Activated CD4-positive, alpha-beta T cell treated with anti-CD3 and anti-CD28 coated beads for 1 hour (primary cell): Measurements from ENCODE around the gene ERH.

Source experiments
- DNase-seq: peaks from one replicate; pipeline ENCODE4 v3.0.0-alpha.2; 2020

ERH gene

GRCh38 chr14:69355154-69355597, 42.9 kb downstream of the ERH start:
- DNase-seq = no peak

GRCh38 chr14:69354383-69355153, 43.5 kb downstream of the ERH start:
- DNase-seq = peak; percentile 49

DNA sequence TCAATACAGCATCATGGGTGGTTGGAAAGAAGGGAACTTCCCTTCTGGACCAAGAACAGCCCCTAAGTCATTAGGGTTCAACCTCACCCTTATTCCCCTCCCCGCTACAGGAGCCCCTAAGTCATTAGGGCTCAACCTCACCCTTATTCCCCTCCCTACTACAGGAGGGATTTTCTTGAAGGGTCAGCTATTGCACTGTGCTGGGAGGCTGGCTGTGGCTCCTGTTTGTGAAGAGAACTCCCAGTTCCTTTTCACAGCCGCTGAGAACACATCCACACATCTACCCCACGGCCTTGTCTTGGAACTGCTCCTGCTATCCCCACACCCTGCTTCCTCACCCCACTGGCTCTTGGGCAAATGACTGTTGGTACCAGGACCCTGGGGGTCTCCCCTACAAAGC, 44.9 kb downstream of the ERH start:
- no peak for DNase-seq

DNA sequence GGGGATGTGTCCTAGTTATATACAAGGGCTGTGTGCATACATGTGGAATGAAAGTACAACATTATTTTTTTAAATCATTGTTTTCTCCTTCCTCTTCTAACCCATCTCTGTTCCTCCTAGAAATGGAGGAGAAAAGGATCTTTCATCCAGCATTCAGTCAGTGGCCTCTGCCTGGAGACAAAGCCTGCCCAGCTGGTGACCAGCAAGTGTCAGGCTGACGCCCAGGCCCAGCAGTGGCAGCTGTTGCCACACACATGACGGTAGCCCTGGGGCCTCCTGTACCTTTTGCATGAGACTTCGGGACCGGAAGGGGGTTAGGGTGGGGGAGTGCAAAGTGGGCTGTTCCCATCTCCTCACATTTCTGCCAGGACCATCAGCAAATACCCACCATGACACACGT, 46.2 kb downstream of the ERH start:
- DNase-seq = no peak

GRCh38 chr14:69351385-69351784, 46.7 kb downstream of the ERH start:
- no peak for DNase-seq

- no peak for DNase-seq
These were observed 47.2 kb downstream of the ERH start for GRCh38 chr14:69350892-69351291.

GRCh38 chr14:69349091-69349777, 48.9 kb downstream of the ERH start:
- no peak for DNase-seq

- DNase-seq = no peak
These were observed 51.4 kb downstream of the ERH start for GRCh38 chr14:69346710-69347109.

DNA sequence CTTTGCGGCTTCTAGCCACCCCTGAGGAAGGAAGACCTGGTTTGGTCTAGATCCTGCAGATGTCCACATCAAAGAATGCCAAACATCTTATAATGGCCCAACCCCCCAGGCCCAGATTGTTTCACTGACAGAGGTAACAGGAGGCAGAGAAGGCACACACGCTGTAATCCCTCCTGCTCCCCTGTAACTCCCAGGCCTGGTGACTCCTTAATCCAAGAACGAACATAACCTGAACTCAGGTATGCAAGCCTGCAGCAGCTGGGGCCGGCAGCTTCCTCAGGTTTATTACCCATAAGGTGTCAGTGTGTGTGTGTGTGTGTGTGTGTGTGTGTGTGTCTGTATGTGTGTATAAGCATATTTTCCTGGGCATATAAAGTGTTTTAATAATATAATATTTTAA, 52.7 kb downstream of the ERH start:
- DNase-seq = no peak

DNA sequence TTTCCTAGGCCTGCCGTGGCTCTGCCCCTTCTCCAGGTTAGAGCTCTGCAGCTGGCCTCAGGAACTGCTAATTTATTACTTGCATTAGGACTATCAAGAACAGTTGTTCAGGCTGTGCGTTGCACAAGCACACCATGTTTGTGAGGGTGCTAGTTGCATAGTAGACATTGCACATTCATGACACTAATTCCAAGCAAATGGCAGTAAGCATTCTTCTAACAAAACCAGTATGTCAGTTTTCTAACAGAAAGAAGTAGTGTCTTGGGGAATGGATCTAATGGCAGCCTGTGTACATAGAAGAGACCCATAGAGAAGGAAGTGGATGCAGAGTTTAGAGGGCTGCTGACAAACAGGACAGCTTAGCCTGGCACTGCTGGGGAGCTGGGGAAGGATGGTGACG, 53.9 kb downstream of the ERH start:
- DNase-seq = no peak

- no peak for DNase-seq
These were observed 55.1 kb downstream of the ERH start for GRCh38 chr14:69342928-69343525.

DNA sequence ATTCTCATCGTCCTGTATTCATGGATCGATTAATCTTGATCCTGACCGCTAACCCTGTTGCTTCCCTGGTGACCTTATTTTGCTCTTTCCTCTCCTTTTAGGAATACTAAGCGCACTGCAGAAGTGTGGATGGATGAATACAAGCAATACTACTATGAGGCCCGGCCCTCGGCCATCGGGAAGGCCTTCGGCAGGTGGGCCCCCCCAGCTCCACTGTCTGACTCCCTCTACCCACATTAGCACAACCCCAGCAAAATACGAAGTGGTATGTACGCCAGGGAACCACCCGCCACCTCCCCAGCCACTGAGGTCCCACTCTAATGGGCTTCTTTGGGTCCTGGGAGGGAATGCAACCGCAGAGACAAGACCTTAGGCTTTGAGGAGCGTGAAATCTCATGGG, 58.7 kb downstream of the ERH start:
- DNase-seq = no peak

DNA sequence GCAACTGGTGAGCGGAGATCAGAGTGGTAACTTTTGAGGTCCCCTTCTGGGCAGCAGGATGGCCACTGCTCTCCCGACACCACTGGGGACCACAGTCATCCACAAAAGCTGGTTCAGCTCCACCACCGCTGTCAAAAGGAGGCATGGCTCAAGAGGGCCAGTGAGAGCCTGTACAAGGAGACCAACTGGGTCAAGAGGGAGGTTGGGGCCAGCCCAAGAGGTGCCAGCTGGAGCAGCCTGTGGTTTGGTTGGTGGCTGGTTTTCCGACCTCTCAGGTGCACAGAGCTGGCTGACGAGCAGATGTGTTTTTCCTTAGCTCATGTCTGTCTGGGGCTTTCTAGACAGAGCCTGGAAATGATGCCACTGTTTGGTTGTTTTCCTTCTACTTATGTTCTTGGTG, 60.1 kb downstream of the ERH start:
- DNase-seq = no peak

DNA sequence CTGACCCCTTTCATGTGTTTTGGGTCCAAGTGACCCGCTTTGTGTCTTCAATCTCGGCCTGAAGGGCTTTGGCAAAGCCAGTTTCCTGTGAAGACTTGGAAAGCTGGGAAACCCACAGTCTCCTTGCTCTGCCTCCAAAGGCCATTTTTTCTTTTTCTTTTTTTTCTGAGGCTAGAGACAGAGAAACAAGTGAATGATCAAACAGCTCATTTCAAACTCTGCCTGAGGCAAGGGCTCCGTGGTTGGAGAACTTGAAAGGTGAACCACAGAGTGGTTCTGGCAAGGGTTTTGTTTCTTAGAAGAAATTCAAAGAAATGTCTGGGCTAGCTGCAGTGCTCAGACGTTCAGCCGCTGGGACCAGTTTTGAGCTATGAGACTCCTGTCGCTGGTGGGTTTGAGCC, 62.7 kb downstream of the ERH start:
- no peak for DNase-seq

GRCh38 chr14:69334576-69334975, 63.5 kb downstream of the ERH start:
- no peak for DNase-seq

DNA sequence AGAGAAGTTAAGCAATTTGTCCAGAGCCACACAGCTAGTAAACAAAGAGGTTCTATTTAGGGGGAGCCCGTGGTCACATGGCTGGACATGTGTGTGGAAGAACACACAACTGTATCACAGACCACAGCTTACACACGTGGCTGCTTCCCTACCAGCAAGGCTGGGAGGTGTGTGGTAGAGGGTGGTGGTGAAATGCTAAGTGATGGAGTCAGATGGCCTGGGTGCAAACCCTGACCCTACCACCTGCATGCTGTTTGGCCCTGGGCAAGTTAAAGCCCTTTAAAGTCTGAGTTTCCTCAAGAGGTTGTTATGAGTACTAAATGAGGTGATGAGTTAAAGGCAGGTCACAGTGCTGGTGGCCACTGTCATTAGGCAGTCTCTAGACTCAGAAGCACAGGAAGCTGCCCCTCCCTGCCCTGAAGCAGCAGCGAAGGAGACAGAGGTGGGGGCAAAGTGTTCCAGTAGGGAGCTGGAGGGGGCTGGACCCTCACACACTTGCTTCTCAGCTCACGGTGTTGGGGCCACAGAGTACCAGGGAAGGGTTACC, 64.2 kb downstream of the ERH start:
- DNase-seq = no peak

DNA sequence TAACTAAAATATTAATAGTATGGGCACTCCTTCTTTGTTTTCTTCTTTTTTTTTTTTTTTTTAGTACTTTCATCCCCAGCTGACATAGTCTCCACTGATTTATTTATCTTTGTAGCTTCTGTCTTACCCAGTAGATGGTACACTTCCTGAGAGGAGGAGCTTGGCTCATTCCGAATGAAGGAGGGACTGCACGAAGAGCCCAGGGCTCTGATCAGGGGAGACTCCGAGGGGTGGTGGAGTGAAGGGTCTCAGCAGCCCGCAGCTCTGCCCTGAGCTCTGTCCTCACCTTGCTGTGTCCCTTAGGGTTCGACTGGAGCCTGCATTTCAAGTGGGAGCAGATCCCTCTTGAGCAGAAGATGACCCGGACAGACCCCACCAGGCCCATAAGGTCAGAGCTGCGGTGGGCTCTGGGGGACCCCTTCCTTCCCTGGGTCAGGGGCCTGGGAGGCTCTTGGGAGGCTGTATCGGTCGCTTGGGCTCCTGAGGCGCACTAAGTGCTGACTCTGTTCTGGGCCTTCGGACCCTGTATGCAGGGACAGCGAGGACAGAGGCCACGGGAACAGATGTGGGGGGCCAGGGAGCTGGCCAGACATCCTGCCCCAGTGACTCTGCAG, 65.2 kb downstream of the ERH start:
- no peak for DNase-seq

- no peak for DNase-seq
These were observed 66.9 kb downstream of the ERH start for GRCh38 chr14:69331206-69331605.
